ENCODE measurements around the gene SLC6A6. TPM values are rescaled to one million over a fixed set of nuclear protein-coding genes. Genes with fewer than 3 reads are reported as not detected.

SLC6A6 gene
- total RNA-seq, 1 donor from 2014 or later, result 5.7 TPM

GRCh38 chr3:14522129-14522691 lies 119.8 kb downstream of the SLC6A6 start:
- H3K27ac ChIP-seq (ENCODE audit: low read depth, low read length), result peak overlapping the region; percentile 99
- peaks cover 76 to 78% (median 77%) of the 10 kb centered on the region in 3 donors for H3K4me1 ChIP-seq (ENCODE audit: control insufficient read depth in 3 of 3, insufficient read depth in 3 of 3, low read length in 3 of 3)
- H3K9me3 ChIP-seq (ENCODE audit: control insufficient read depth in 3 of 3, low read length in 3 of 3), result no peaks in the 10 kb centered on the region
- peaks cover 19 to 33% (median 27%) of the 10 kb centered on the region in 3 donors for H3K36me3 ChIP-seq (ENCODE audit: control insufficient read depth in 3 of 3, insufficient read depth in 3 of 3, low read length in 3 of 3)
- H3K4me3 ChIP-seq (ENCODE audit: low read length in 3 of 3), result peak overlapping the region; percentile 24 to 63 (median 57)
- no peaks in the 10 kb centered on the region for H3K27me3 ChIP-seq (ENCODE audit: control insufficient read depth in 3 of 3, insufficient read depth in 3 of 3, low read length in 3 of 3)
- H3K9ac ChIP-seq (ENCODE audit: low read depth in 1 of 3, low read length in 3 of 3), result peak overlapping the region; percentile 77 to 89 (median 81)

GRCh38 chr3:14522768-14523167 lies 120.4 kb downstream of the SLC6A6 start:
- peaks cover 15 to 29% (median 21%) of the 10 kb centered on the region in 3 donors for H3K36me3 ChIP-seq (ENCODE audit: control insufficient read depth in 3 of 3, insufficient read depth in 3 of 3, low read length in 3 of 3)
- H3K4me1 ChIP-seq (ENCODE audit: control insufficient read depth in 3 of 3, insufficient read depth in 3 of 3, low read length in 3 of 3), result peaks cover 75 to 79% (median 78%) of the 10 kb centered on the region in 3 donors
- H3K4me3 ChIP-seq (ENCODE audit: low read length in 3 of 3), result peak overlapping the region; percentile 7 to 31 (median 24)
- H3K27me3 ChIP-seq (ENCODE audit: control insufficient read depth in 3 of 3, insufficient read depth in 3 of 3, low read length in 3 of 3), result no peaks in the 10 kb centered on the region
- H3K9me3 ChIP-seq (ENCODE audit: control insufficient read depth in 3 of 3, low read length in 3 of 3), result no peaks in the 10 kb centered on the region
- H3K9ac ChIP-seq (ENCODE audit: low read depth in 1 of 3, low read length in 3 of 3), result peak overlapping the region; percentile 77 to 89 (median 81)
- H3K27ac ChIP-seq (ENCODE audit: low read depth, low read length), result peak overlapping the region; percentile 99

GRCh38 chr3:14523792-14524191 lies 121.4 kb downstream of the SLC6A6 start:
- peak overlapping the region; percentile 81 to 89 (median 83) for H3K9ac ChIP-seq (ENCODE audit: low read depth in 1 of 3, low read length in 3 of 3)
- peaks cover 10 to 20% (median 15%) of the 10 kb centered on the region in 3 donors for H3K36me3 ChIP-seq (ENCODE audit: control insufficient read depth in 3 of 3, insufficient read depth in 3 of 3, low read length in 3 of 3)
- no peaks in the 10 kb centered on the region for H3K9me3 ChIP-seq (ENCODE audit: control insufficient read depth in 3 of 3, low read length in 3 of 3)
- no peaks in the 10 kb centered on the region for H3K27me3 ChIP-seq (ENCODE audit: control insufficient read depth in 3 of 3, insufficient read depth in 3 of 3, low read length in 3 of 3)
- H3K4me1 ChIP-seq (ENCODE audit: control insufficient read depth in 3 of 3, insufficient read depth in 3 of 3, low read length in 3 of 3), result peaks cover 70 to 76% (median 76%) of the 10 kb centered on the region in 3 donors
- peak overlapping the region; percentile 0 to 25 (median 22) for H3K4me3 ChIP-seq (ENCODE audit: low read length in 3 of 3)
- peak overlapping the region; percentile 99 for H3K27ac ChIP-seq (ENCODE audit: low read depth, low read length)

- H3K4me3 ChIP-seq (ENCODE audit: low read length in 3 of 3), result peak overlapping the region; percentile 0 to 52 (median 41)
- peaks cover 10 to 15% (median 10%) of the 10 kb centered on the region in 3 donors for H3K36me3 ChIP-seq (ENCODE audit: control insufficient read depth in 3 of 3, insufficient read depth in 3 of 3, low read length in 3 of 3)
- peak overlapping the region; percentile 81 to 89 (median 83) for H3K9ac ChIP-seq (ENCODE audit: low read depth in 1 of 3, low read length in 3 of 3)
- H3K27ac ChIP-seq (ENCODE audit: low read depth, low read length), result peak overlapping the region; percentile 99
- H3K9me3 ChIP-seq (ENCODE audit: control insufficient read depth in 3 of 3, low read length in 3 of 3), result no peaks in the 10 kb centered on the region
- no peaks in the 10 kb centered on the region for H3K27me3 ChIP-seq (ENCODE audit: control insufficient read depth in 3 of 3, insufficient read depth in 3 of 3, low read length in 3 of 3)
- H3K4me1 ChIP-seq (ENCODE audit: control insufficient read depth in 3 of 3, insufficient read depth in 3 of 3, low read length in 3 of 3), result peaks cover 66 to 76% (median 73%) of the 10 kb centered on the region in 3 donors
Observed at GRCh38 chr3:14524311-14524711, 121.9 kb downstream of the SLC6A6 start.

GRCh38 chr3:14524920-14525660 lies 122.7 kb downstream of the SLC6A6 start:
- Histone ChIP-seq H3K4me3 (ENCODE audit: low read length in 3 of 3) (peak overlapping the region; percentile 39 to 60 (median 41)), H3K4me1 (ENCODE audit: control insufficient read depth in 3 of 3, insufficient read depth in 3 of 3, low read length in 3 of 3) (peaks cover 66 to 74% (median 70%) of the 10 kb centered on the region in 3 donors)

GRCh38 chr3:14525685-14526631 lies 123.6 kb downstream of the SLC6A6 start:
- Histone ChIP-seq H3K27ac (ENCODE audit: low read depth, low read length) (peak overlapping the region; percentile 99), H3K9ac (ENCODE audit: low read depth in 1 of 3, low read length in 3 of 3) (peak overlapping the region; percentile 69 to 89 (median 69)), H3K27me3 (ENCODE audit: control insufficient read depth in 3 of 3, insufficient read depth in 3 of 3, low read length in 3 of 3) (no peaks in the 10 kb centered on the region), H3K4me1 (ENCODE audit: control insufficient read depth in 3 of 3, insufficient read depth in 3 of 3, low read length in 3 of 3) (peaks cover 63 to 69% (median 64%) of the 10 kb centered on the region in 3 donors), H3K4me3 (ENCODE audit: low read length in 3 of 3) (peak overlapping the region; percentile 39 to 60 (median 41)), H3K36me3 (ENCODE audit: control insufficient read depth in 3 of 3, insufficient read depth in 3 of 3, low read length in 3 of 3) (peaks cover 0 to 4% (median 1%) of the 10 kb centered on the region in 3 donors), H3K9me3 (ENCODE audit: control insufficient read depth in 3 of 3, low read length in 3 of 3) (no peaks in the 10 kb centered on the region)

More at GRCh38 chr3:14524920-14525660, 122.7 kb downstream of the SLC6A6 start:
- H3K27me3 ChIP-seq (ENCODE audit: control insufficient read depth in 3 of 3, insufficient read depth in 3 of 3, low read length in 3 of 3), result no peaks in the 10 kb centered on the region
- no peaks in the 10 kb centered on the region for H3K9me3 ChIP-seq (ENCODE audit: control insufficient read depth in 3 of 3, low read length in 3 of 3)
- peaks cover 3 to 7% (median 6%) of the 10 kb centered on the region in 3 donors for H3K36me3 ChIP-seq (ENCODE audit: control insufficient read depth in 3 of 3, insufficient read depth in 3 of 3, low read length in 3 of 3)
- H3K27ac ChIP-seq (ENCODE audit: low read depth, low read length), result peak overlapping the region; percentile 99
- peak overlapping the region; percentile 69 to 89 (median 83) for H3K9ac ChIP-seq (ENCODE audit: low read depth in 1 of 3, low read length in 3 of 3)

- Histone ChIP-seq H3K4me3 (ENCODE audit: low read length in 3 of 3) (peak overlapping the region in 1 of 3 donors; percentile 30), H3K27ac (ENCODE audit: low read depth, low read length) (peak overlapping the region; percentile 31), H3K27me3 (ENCODE audit: control insufficient read depth in 3 of 3, insufficient read depth in 3 of 3, low read length in 3 of 3) (no peaks in the 10 kb centered on the region), H3K36me3 (ENCODE audit: control insufficient read depth in 3 of 3, insufficient read depth in 3 of 3, low read length in 3 of 3) (peaks cover 2 to 4% (median 3%) of the 10 kb centered on the region in 3 donors), H3K9ac (ENCODE audit: low read depth in 1 of 3, low read length in 3 of 3) (no peak overlapping the region), H3K9me3 (ENCODE audit: control insufficient read depth in 3 of 3, low read length in 3 of 3) (no peaks in the 10 kb centered on the region), H3K4me1 (ENCODE audit: control insufficient read depth in 3 of 3, insufficient read depth in 3 of 3, low read length in 3 of 3) (peaks cover 53 to 67% (median 60%) of the 10 kb centered on the region in 3 donors)
Observed at GRCh38 chr3:14528081-14528480, 125.7 kb downstream of the SLC6A6 start.

- peaks cover 3 to 7% (median 4%) of the 10 kb centered on the region in 3 donors for H3K36me3 ChIP-seq (ENCODE audit: control insufficient read depth in 3 of 3, insufficient read depth in 3 of 3, low read length in 3 of 3)
- H3K9me3 ChIP-seq (ENCODE audit: control insufficient read depth in 3 of 3, low read length in 3 of 3), result no peaks in the 10 kb centered on the region
- peaks cover 52 to 66% (median 60%) of the 10 kb centered on the region in 3 donors for H3K4me1 ChIP-seq (ENCODE audit: control insufficient read depth in 3 of 3, insufficient read depth in 3 of 3, low read length in 3 of 3)
- H3K27me3 ChIP-seq (ENCODE audit: control insufficient read depth in 3 of 3, insufficient read depth in 3 of 3, low read length in 3 of 3), result no peaks in the 10 kb centered on the region
- H3K27ac ChIP-seq (ENCODE audit: low read depth, low read length), result peak overlapping the region; percentile 92
- H3K9ac ChIP-seq (ENCODE audit: low read depth in 1 of 3, low read length in 3 of 3), result peak overlapping the region in 1 of 3 donors; percentile 25
- no peak overlapping the region for H3K4me3 ChIP-seq (ENCODE audit: low read length in 3 of 3)
Observed at GRCh38 chr3:14531856-14532395, 129.5 kb downstream of the SLC6A6 start.

Measured in skeletal muscle tissue (tissue), 4 donors.